IPS-NIHi11 (cell line): ENCODE results near the gene JMJD8.
A peak's percentile ranks its signal among the peaks of the same experiment; 100 is the strongest.

Experiments used
- DNase-seq: peaks from one replicate; pipeline ENCODE4 v3.0.0; 2012; ENCODE audit warnings: mixed read lengths, low spot score

The JMJD8 gene

GRCh38 chr16:709566-710499 lies 25.7 kb upstream of the JMJD8 start:
- peak; percentile 74 for DNase-seq

DNA sequence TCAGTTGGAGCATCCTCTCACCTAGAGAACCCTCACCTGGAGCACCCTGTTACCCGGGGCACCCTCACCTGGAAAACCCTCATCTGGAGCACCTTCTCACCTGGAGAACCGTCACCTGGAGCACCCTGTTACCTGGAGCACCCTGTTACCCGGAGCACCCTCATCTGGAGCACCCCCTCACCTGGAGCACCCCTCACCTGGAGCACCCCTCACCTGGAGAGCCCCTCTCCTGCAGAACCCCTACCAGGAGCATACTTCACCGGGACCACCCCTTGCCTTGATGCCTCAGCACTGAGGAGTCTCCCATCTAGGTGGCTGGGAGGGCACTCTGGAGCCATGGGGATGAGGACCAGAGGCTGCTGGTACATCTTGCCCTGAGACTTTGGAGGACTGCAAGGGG lies 24.8 kb upstream of the JMJD8 start:
- no peak for DNase-seq

DNA sequence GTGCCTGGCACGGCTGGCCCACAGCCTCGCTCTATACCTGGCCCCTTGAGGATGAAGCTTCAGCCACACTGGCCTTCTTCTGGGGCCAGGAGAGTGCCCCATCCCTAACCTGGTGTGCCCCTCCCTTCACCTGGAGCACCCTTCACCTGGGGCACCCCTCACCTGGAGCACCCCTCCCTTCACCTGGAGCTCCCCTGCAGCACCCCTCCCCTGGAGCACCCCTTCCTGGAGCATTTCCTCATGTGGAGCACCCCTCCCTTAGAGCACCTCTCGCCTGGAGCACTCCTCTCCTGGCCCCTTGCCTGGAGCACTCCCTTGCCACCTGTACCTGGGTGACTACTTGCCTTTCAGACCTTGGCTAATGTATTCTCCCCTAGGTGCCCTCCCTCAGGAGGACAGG lies 23.9 kb upstream of the JMJD8 start:
- no peak for DNase-seq

DNA sequence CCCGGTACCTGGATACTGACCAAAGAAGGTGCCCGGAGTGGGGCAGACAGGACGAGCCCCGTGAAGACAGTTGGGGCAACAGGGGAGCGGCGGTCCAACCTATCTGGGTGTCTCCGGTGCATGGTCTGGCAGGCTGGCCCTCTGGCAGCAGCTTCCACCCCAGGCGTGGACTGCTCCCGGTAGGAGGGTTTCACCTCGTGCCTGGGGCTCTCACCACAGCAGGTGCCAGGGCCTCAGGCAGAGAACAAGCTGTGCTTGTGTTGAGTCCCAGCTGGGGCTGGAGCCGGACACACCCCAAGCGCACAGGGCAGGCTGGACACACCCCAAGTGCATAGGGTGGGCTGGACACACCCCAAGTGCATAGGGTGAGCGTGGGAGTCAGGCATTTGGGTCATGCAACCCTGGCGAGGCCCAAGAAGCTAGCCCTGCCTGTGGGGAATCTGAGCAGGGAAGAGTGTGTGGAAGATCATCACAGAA lies 23.0 kb upstream of the JMJD8 start:
- DNase-seq: no peak

DNA sequence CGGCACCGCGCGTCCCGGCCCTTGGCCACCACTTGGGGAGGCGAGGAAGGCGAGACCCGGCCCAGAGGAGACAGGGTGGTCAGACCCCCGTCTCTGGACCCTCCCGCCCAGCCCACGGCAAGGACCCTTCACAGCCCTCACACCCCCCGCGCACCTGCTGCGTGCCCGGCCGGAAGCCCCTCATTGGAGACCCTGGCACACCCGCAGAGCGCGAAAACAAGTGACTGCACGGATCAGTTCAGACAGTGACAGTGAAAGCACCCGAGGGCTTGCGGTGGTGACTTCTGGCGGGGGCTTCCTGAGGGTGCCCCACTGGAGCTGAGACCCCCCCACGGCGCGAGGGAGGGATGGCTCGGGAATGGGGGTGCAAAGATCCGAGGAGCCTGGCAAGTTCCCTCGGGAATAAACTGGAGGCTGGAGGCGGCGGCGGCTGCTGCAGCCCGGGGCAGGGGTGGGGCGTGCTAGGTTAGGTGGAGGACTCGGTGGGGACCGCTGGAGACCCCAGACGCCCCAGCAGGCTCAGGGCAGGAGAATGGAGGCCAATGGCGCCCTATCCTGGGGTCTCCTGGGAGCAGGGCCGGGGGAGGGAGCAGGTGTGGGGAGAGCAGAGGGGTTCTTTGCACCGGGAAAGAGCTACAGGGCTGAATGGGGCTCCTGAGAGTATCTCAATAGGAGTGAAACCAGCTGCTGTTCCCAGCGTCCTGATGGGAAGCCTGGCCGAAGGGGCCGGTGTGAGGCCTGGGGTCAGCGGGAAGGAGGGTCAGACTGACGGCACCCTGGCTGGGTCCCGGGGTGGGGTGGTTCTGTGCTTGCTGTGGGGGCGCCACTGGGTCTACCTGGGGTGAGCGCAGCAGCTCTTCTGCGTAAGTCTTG lies 22.3 kb upstream of the JMJD8 start:
- DNase-seq: peak; percentile 35

GRCh38 chr16:705431-706188 lies 21.5 kb upstream of the JMJD8 start, which contains the start of gene FBXL16:
FBXL16 (minus strand) TSS chr16:705801; CDS start chr16:697405, 8,396 bp downstream.
- DNase-seq: peak; percentile 81

- DNase-seq: no peak
Observed at GRCh38 chr16:704552-705380, 20.6 kb upstream of the JMJD8 start.

DNA sequence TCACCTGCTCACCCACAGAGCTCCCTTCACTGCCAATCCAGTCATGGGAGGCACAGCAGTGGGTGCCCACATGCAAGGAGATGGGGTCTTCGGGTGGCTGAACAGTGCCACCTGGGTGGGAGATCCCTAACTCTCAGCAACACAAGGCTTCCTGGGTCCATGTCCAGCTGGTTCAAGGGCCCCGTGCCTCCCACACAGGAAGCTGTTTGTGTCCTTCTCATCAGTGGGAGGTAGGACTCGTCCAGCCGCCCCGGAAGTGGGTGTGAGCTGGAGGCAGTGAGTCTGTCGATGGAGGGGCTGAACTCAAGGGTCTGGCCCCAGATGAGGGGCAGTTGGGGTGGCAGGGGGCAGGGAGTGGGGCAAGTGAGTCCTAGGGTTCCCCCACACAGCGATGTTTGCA lies 19.9 kb upstream of the JMJD8 start:
- DNase-seq: no peak

DNA sequence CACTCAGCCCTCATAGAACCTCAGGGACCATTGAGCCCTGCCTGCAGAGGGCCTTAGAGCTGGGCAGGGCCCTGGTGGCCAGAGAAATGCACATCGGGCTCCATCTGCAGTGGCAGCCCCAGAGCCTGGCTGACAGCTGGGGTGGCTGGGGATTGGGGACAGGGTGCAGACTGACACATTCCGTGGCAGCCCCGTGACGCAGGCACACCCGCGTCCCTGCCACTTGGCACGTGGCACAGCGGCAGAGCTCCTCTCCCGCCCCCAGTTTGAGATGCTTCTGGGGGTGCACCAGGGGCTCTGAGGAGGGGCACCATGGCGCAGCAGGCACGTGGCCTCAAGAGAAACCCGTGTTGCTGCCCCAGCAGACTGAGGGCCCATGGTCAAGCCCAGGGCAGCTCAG lies 19.3 kb upstream of the JMJD8 start:
- no peak for DNase-seq

GRCh38 chr16:702341-702740 lies 18.2 kb upstream of the JMJD8 start:
- no peak for DNase-seq

GRCh38 chr16:700684-701584 lies 16.8 kb upstream of the JMJD8 start:
- peak; percentile 92 for DNase-seq

GRCh38 chr16:698911-699671 lies 15.0 kb upstream of the JMJD8 start:
- DNase-seq: no peak

DNA sequence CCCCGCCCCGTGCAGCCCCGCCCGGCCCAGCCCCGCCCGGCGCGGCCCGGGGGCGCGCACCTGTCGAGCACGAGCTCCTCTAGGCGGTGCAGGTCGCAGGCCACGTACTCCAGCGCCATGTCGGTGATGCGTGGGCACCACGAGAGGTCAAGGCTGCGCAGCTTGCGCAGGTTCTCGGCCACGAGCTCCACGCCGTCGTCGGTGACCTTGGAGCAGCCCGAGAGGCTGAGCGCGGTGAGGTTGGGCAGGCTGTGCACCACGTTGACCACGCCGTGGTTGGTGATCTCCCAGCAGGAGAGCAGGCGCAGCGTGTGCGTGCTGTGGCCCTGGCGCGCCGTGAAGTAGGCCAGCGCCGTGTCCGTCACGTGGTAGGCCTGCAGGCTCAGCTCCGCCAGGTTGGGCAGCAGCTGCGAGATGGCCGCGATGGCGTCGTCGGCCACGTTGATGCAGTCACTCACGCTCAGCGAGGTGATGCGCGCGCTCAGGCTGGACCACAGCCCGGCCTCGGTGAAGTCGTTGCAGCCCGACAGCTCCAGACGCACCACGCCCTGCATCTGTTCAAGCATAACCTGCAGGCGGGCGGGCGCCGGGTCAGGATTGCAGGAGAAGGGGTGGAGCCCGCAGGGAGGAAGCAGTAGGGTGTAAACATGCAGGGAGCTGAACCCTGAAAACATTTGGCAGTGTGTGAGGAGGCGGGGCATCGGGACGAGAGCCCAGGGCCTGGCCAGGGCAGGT lies 11.4 kb upstream of the JMJD8 start:
- DNase-seq: peak; percentile 86

DNA sequence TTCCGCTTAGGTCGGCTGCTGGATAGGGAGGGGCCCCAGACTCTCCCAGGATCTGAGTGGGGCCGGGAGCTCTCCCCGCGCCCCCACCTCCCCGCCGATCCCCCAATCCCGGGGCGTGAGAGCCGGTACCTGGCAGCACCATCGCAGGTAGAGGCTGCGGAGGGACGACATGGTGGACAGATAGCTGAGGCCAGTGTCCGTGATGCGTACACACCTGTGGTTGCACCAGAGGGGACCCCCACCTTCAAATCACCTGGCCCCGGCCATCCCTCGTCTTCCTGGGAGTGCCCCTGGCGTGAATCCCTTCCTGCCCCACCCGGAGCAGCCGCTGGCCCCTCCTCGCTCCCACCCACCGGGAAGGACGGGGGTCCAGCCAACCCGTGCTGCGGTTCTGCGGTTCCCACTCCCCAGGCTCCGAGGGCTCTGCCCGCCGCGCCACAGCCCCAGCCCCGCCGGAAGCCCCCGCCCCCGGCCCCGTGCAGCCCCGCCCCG lies 10.8 kb upstream of the JMJD8 start:
- DNase-seq: no peak

- peak; percentile 62 for DNase-seq
Observed at GRCh38 chr16:694187-694862, 10.2 kb upstream of the JMJD8 start.

DNA sequence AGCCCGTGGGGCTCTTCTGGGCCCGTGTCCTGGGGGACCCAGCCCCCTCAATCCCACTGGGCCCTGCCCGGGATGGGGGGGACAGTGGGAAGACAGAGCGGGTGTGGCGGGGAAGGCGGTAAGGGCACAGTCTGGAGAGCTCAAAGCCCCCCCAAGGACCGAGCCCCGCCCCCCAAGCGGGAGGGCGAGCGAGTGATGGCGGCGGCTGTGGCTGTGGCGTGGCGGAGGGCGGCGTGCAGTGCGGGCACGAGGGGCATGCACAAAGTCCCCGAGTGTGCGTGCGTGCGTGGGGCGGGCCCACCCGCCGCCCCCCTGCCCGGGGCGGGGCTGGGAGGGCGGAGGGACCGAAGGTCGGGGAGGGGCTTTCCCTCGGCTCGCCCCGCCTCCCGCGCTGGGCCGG lies 9.6 kb upstream of the JMJD8 start:
- no peak for DNase-seq

- no peak for DNase-seq
Observed at GRCh38 chr16:693364-693763, 9.2 kb upstream of the JMJD8 start.
